COLO668 (cell line): ENCODE results near the gene FBN3.

Source experiments
- DNase-seq: peaks from one replicate; lab custom pipeline; 2025; ENCODE audit not compliant: unreplicated experiment; lab: John Stamatoyannopoulos, UW

FBN3 gene

GRCh38 chr19:8148410-8149260 is 757 bp downstream of the FBN3 start:
- DNase-seq: peak; percentile 27

GRCh38 chr19:8148088-8148409 is 1.3 kb downstream of the FBN3 start:
- no peak for DNase-seq

- no peak for DNase-seq
Observed at GRCh38 chr19:8147582-8147978, 1.8 kb downstream of the FBN3 start.

GRCh38 chr19:8146877-8147581 is 2.4 kb downstream of the FBN3 start:
- no peak for DNase-seq

- no peak for DNase-seq
Observed at GRCh38 chr19:8144273-8144995, 5.0 kb downstream of the FBN3 start.

GRCh38 chr19:8143041-8143440 is 6.4 kb downstream of the FBN3 start:
- no peak for DNase-seq

GRCh38 chr19:8142513-8142900 is 6.9 kb downstream of the FBN3 start:
- no peak for DNase-seq

- no peak for DNase-seq
Observed at GRCh38 chr19:8141726-8142512, 7.5 kb downstream of the FBN3 start.

GRCh38 chr19:8138201-8138600 is 11.2 kb downstream of the FBN3 start:
- no peak for DNase-seq

GRCh38 chr19:8137425-8137824 is 12.0 kb downstream of the FBN3 start:
- no peak for DNase-seq

- DNase-seq: peak; percentile 43
Observed at GRCh38 chr19:8135946-8136618, 13.3 kb downstream of the FBN3 start.

- DNase-seq: no peak
Observed at GRCh38 chr19:8132858-8133458, 16.4 kb downstream of the FBN3 start.

GRCh38 chr19:8131517-8131916 is 17.9 kb downstream of the FBN3 start:
- DNase-seq: no peak

GRCh38 chr19:8129061-8129618 is 20.3 kb downstream of the FBN3 start:
- peak; percentile 26 for DNase-seq

GRCh38 chr19:8128551-8128950 is 20.8 kb downstream of the FBN3 start:
- DNase-seq: no peak

GRCh38 chr19:8127311-8127710 is 22.1 kb downstream of the FBN3 start:
- DNase-seq: no peak

GRCh38 chr19:8126511-8126910 is 22.9 kb downstream of the FBN3 start:
- no peak for DNase-seq

- DNase-seq: no peak
Observed at GRCh38 chr19:8126008-8126407, 23.4 kb downstream of the FBN3 start.

GRCh38 chr19:8123683-8124082 is 25.7 kb downstream of the FBN3 start:
- no peak for DNase-seq
